Retinal pigment epithelial cell (primary cell): Measurements from ENCODE around the gene PAGE2B.
"Not testable (repeated sequence)": the region's sequence is repeated elsewhere in the genome, so short reads cannot be mapped to it uniquely, and the experiment has no call there.

Experiments
- DNase-seq: peaks from one replicate; pipeline ENCODE4 v3.0.0-alpha.2; 2010; ENCODE audit warnings: low read depth
- H3K4me3 ChIP-seq: 2 replicates; pipeline ENCODE4 v1.5.1; 2011; ENCODE audit warnings: mild to moderate bottlenecking, low read length, control low read depth, moderate library complexity
- TF ChIP-seq, protein P1 (sequence below): conservative IDR thresholded peaks from 2 replicates; pipeline ENCODE4 v1.5.1; 2011; ENCODE audit warnings: low read depth, low read length, control low read depth, inconsistent platforms

PAGE2B gene

DNA sequence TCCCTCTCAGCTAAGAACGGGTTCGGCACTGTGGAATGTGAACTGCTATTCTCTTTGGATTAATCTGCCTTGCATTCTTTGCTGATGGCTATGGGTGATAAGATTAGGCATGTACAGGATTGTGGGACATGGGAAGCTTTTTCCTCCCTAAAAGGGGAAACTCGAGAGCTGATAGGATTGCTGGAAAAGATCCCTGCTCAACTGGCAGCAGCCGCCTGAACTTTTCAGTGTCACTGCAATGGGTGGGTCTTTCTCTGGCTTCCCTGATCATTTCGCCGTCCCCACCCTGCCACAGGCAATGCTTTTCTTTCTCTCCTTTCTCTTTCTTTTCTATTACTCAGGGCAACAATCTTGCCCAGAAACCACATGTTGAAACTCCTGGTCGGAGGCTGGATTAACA is 34.5 kb downstream of the PAGE2B start:
- no peak overlapping the region for H3K4me3 ChIP-seq
- DNase-seq, result no peak
- TF ChIP-seq, protein P1, sequence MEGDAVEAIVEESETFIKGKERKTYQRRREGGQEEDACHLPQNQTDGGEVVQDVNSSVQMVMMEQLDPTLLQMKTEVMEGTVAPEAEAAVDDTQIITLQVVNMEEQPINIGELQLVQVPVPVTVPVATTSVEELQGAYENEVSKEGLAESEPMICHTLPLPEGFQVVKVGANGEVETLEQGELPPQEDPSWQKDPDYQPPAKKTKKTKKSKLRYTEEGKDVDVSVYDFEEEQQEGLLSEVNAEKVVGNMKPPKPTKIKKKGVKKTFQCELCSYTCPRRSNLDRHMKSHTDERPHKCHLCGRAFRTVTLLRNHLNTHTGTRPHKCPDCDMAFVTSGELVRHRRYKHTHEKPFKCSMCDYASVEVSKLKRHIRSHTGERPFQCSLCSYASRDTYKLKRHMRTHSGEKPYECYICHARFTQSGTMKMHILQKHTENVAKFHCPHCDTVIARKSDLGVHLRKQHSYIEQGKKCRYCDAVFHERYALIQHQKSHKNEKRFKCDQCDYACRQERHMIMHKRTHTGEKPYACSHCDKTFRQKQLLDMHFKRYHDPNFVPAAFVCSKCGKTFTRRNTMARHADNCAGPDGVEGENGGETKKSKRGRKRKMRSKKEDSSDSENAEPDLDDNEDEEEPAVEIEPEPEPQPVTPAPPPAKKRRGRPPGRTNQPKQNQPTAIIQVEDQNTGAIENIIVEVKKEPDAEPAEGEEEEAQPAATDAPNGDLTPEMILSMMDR, result no peak

DNA sequence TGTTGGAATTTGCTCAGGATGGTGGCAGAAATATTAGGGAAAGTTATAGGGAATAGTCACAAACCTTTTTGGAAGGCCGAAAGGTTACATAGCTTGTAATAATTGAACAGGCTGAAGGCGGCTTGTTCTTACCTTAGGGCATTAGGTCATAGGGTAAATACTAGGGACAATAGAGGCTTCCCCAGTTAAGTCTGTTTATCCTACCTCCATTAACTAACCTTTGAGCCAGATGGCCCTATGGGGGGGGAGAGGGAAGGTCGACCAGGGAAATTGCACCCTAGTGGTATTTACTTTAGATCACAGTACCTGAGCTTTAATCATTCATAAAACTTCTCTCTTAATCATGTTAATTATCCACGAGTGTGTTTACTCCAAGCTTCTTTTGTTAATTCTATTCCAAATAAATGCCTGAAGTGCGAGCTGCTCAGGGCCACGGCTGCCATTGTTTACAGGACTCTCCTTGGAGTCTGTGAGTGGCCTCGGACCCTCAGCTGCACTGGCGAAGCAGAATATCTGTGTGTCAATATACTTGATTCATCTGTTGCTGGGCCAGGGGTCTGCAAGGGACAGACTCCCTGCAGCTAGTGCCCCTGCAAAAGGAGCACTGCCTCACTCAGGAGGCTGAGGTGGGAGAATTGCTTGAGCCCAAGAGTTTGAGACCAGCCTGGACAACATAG is 36.9 kb downstream of the PAGE2B start:
- no peak overlapping the region for H3K4me3 ChIP-seq
- TF ChIP-seq, protein P1, result no peak
- DNase-seq, result no peak

- not testable (repeated sequence) for H3K4me3 ChIP-seq, DNase-seq
Measured at GRCh38 chrX:55116589-55116988, 41.8 kb downstream of the PAGE2B start.

GRCh38 chrX:55118574-55118973 is 43.7 kb downstream of the PAGE2B start:
- no peak overlapping the region for H3K4me3 ChIP-seq
- TF ChIP-seq, protein P1, result no peak
- DNase-seq, result no peak

DNA sequence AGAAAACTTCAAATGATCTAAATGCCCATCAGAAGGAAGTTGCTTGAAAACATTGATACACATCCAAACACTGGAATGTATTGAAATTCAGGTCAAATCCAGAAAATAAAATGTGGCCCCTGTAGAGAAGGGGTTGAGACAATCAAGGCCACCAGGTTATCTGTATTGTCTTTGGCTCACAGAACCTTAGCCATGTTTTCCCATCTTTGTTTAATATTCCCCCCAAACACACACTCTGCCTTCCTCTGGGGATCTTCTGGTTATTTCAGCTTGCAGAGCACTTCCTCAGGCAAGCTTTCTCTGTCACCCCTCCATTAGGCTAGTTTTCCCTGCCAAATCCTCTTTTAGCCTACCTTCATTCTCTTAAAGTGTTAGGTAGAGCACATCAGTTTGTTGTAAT is 44.4 kb downstream of the PAGE2B start:
- no peak for DNase-seq
- TF ChIP-seq, protein P1, result no peak
- H3K4me3 ChIP-seq, result no peak overlapping the region

DNA sequence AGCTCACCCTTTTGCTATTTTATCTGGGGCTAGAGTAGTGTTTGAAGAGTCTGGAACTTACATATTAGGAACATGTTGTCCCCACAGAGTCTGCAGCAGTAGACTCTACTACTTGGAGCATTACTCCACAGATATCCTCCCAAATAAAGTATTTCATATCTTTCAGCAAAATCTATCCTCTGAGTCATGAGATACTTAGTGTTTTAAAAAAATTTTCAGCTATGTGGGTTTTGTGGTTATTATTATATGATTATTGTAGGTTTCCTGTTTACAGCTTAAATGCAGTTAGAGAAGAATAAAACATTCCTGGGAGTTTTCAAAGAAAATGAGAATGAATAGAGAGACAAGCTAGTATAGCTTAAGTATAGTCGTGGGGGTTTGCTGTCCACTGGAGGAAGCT is 44.9 kb downstream of the PAGE2B start:
- no peak for DNase-seq
- TF ChIP-seq, protein P1, result no peak
- no peak overlapping the region for H3K4me3 ChIP-seq

- no peak overlapping the region for H3K4me3 ChIP-seq
- no peak for DNase-seq
- TF ChIP-seq, protein P1, result no peak
Measured at GRCh38 chrX:55120761-55121358, 46.0 kb downstream of the PAGE2B start.
